IMR-90 (cell line): ENCODE measurements around the gene DKK3. TPM values are rescaled to one million over a fixed set of nuclear protein-coding genes. Genes with fewer than 3 reads are reported as not detected.

ENCODE experiments used
- ATAC-seq: fragments of 200-7000 bp; cut with Tn5 transposase; 2 replicates; pipeline ENCODE4 v1.9.1; 2020; ENCODE audit warnings: low read depth, mild to moderate bottlenecking, moderate library complexity
- BruUV-seq: library from RNA; stranded (reverse); fragments of 400-500 nt; replicated peaks from 2 replicates; lab custom pipeline; 2021; lab: Mats Ljungman, UMichigan
- CTCF ChIA-PET: fragments of 300-600 bp; formaldehyde crosslinking; extraction: SDS; loops from one replicate; lab custom pipeline; 2021; ENCODE audit warnings: antibody characterized with exemption; lab: Yijun Ruan, JAX
- POLR2A ChIA-PET: fragments of 300-600 bp; sonication (Branson Sonifier 250); formaldehyde crosslinking; loops from one replicate; lab custom pipeline; 2022; ENCODE audit warnings: antibody characterized with exemption; ENCODE audit not compliant: unreplicated experiment; lab: Charles Lee
- DNase-seq: peaks from one replicate; pipeline ENCODE4 v3.0.0; 2013
- H2AFZ ChIP-seq: replicated peaks from 2 replicates; pipeline ENCODE3; 2013; ENCODE audit warnings: low read length, mild to moderate bottlenecking; ENCODE audit not compliant: poor library complexity
- H2AK5ac ChIP-seq: 2 replicates; pipeline ENCODE4 v1.6.1; 2013; ENCODE audit warnings: low read depth, low read length, inconsistent platforms
- H2AK9ac ChIP-seq: replicated peaks from 2 replicates; pipeline ENCODE3; 2013; ENCODE audit warnings: mild to moderate bottlenecking, low read depth, low read length, moderate library complexity; ENCODE audit not compliant: poor library complexity
- H2BK120ac ChIP-seq: 2 replicates; pipeline ENCODE4 v1.6.1; 2013; ENCODE audit warnings: low read depth, low read length, inconsistent platforms
- H2BK15ac ChIP-seq: 3 replicates; pipeline ENCODE4 v1.6.1; 2013; ENCODE audit warnings: low read depth, low read length, inconsistent platforms
- H2BK20ac ChIP-seq: 2 replicates; pipeline ENCODE4 v1.6.1; 2013; ENCODE audit warnings: low read depth, mild to moderate bottlenecking, inconsistent platforms, low read length, moderate library complexity
- H2BK5ac ChIP-seq: 2 replicates; pipeline ENCODE4 v1.6.1; 2013; ENCODE audit warnings: mild to moderate bottlenecking, low read depth, low read length, inconsistent platforms; ENCODE audit not compliant: poor library complexity, severe bottlenecking
- H3K14ac ChIP-seq: replicated peaks from 2 replicates; pipeline ENCODE4 v1.6.1; 2013; ENCODE audit warnings: low read depth, low read length, inconsistent platforms
- H3K18ac ChIP-seq: 2 replicates; pipeline ENCODE4 v1.6.1; 2013; ENCODE audit warnings: low read depth, low read length, control low read depth
- H3K23ac ChIP-seq: 2 replicates; pipeline ENCODE4 v1.6.1; 2013; ENCODE audit warnings: low read depth, low read length, inconsistent platforms
- H3K27ac ChIP-seq: 2 replicates; pipeline ENCODE4 v1.5.1; 2013; ENCODE audit warnings: mild to moderate bottlenecking, control low read depth, low read length; ENCODE audit not compliant: insufficient read depth
- H3K27me3 ChIP-seq: 2 replicates; pipeline ENCODE4 v1.6.1; 2013; ENCODE audit warnings: low read length; ENCODE audit not compliant: control insufficient read depth, insufficient read depth
- H3K36me3 ChIP-seq: 2 replicates; pipeline ENCODE4 v1.6.1; 2013; ENCODE audit warnings: low read length, mixed read lengths; ENCODE audit not compliant: control insufficient read depth, insufficient read depth
- H3K4ac ChIP-seq: 2 replicates; pipeline ENCODE4 v1.6.1; 2013; ENCODE audit warnings: low read depth, low read length, inconsistent platforms
- H3K4me1 ChIP-seq: 2 replicates; pipeline ENCODE4 v1.6.1; 2013; ENCODE audit warnings: low read length, mixed read lengths; ENCODE audit not compliant: control insufficient read depth, insufficient read depth
- H3K4me2 ChIP-seq: 2 replicates; pipeline ENCODE4 v1.6.1; 2013; ENCODE audit warnings: low read depth, mild to moderate bottlenecking, control low read depth, low read length, moderate library complexity
- H3K4me3 ChIP-seq: 2 replicates; pipeline ENCODE4 v1.5.1; 2013; ENCODE audit warnings: low read depth, mild to moderate bottlenecking, control low read depth, low read length, moderate library complexity; ENCODE audit not compliant: insufficient read depth
- H3K56ac ChIP-seq: 2 replicates; pipeline ENCODE4 v1.6.1; 2013; ENCODE audit warnings: low read length, inconsistent platforms; ENCODE audit not compliant: insufficient read depth; ENCODE audit errors: extremely low read depth
- H3K79me1 ChIP-seq, 2 experiments: 2 replicates each; pipeline ENCODE4 v1.6.1; 2013; ENCODE audit warnings: low read length in 2 of 2, inconsistent platforms in 1 of 2, low read depth in 1 of 2
- H3K9ac ChIP-seq: 2 replicates; pipeline ENCODE4 v1.6.1; 2013; ENCODE audit warnings: low read depth, low read length, control low read depth
- H3K9me1 ChIP-seq: 2 replicates; pipeline ENCODE4 v1.6.1; 2013; ENCODE audit warnings: low read length, inconsistent platforms; ENCODE audit not compliant: insufficient read depth
- H3K9me3 ChIP-seq: 2 replicates; pipeline ENCODE4 v1.6.1; 2013; ENCODE audit warnings: low read length; ENCODE audit not compliant: control insufficient read depth, insufficient read depth
- H4K20me1 ChIP-seq: 2 replicates; pipeline ENCODE4 v1.6.1; 2013; ENCODE audit warnings: low read length, inconsistent platforms; ENCODE audit not compliant: insufficient read depth
- H4K5ac ChIP-seq: 2 replicates; pipeline ENCODE4 v1.6.1; 2013; ENCODE audit warnings: mild to moderate bottlenecking, low read depth, low read length, control low read depth
- H4K8ac ChIP-seq, 2 experiments: 2 replicates each; pipeline ENCODE4 v1.6.1; 2013; ENCODE audit warnings: low read depth in 2 of 2, low read length in 2 of 2, control low read depth in 1 of 2, inconsistent platforms in 1 of 2
- H4K91ac ChIP-seq: 2 replicates; pipeline ENCODE4 v1.6.1; 2013; ENCODE audit warnings: low read depth, low read length, inconsistent platforms; ENCODE audit not compliant: insufficient read depth
- BHLHE40 ChIP-seq: fragments of 150-350 bp; IDR thresholded peaks from 2 replicates; pipeline ENCODE4 v1.6.1; 2016; ENCODE audit warnings: mild to moderate bottlenecking, low read depth, low read length
- CEBPB ChIP-seq: IDR thresholded peaks from 2 replicates; pipeline ENCODE4 v1.6.1; 2012; ENCODE audit warnings: low read depth, low read length, improper control_type of control experiment
- CHD1 ChIP-seq: IDR thresholded peaks from 2 replicates; pipeline ENCODE4 v1.6.1; 2012; ENCODE audit warnings: low read depth, low read length, improper control_type of control experiment
- CTCF ChIP-seq: conservative IDR thresholded peaks from 2 replicates; pipeline ENCODE4 v1.5.1; 2012; ENCODE audit warnings: mild to moderate bottlenecking, low read depth, low read length, improper control_type of control experiment
- ELK1 ChIP-seq: fragments of 150-350 bp; IDR thresholded peaks from 2 replicates; pipeline ENCODE4 v1.6.1; 2016; ENCODE audit warnings: low read depth, mild to moderate bottlenecking, low read length, moderate library complexity, borderline replicate concordance
- FOS ChIP-seq: fragments of 150-350 bp; IDR thresholded peaks from 2 replicates; pipeline ENCODE4 v1.6.1; 2016; ENCODE audit warnings: low read depth, low read length
- MAFK ChIP-seq: IDR thresholded peaks from 2 replicates; pipeline ENCODE4 v1.6.1; 2012; ENCODE audit warnings: low read depth, low read length, improper control_type of control experiment
- MAZ ChIP-seq: IDR thresholded peaks from 2 replicates; pipeline ENCODE4 v1.6.1; 2012; ENCODE audit warnings: low read depth, mild to moderate bottlenecking, low read length, improper control_type of control experiment, moderate library complexity, borderline replicate concordance
- MXI1 ChIP-seq: IDR thresholded peaks from 2 replicates; pipeline ENCODE4 v1.6.1; 2012; ENCODE audit warnings: low read depth, mild to moderate bottlenecking, low read length, moderate library complexity, borderline replicate concordance
- NFE2L2 ChIP-seq: fragments of 150-350 bp; IDR thresholded peaks from 2 replicates; pipeline ENCODE4 v1.6.1; 2016; ENCODE audit warnings: low read depth, mild to moderate bottlenecking, low read length
- POLR2A ChIP-seq: IDR thresholded peaks from 2 replicates; pipeline ENCODE4 v1.6.1; 2012; ENCODE audit warnings: mild to moderate bottlenecking, low read depth, low read length
- RAD21 ChIP-seq: IDR thresholded peaks from 2 replicates; pipeline ENCODE4 v1.6.1; 2012; ENCODE audit warnings: low read length, improper control_type of control experiment
- RCOR1 ChIP-seq: IDR thresholded peaks from 2 replicates; pipeline ENCODE4 v1.6.1; 2012; ENCODE audit warnings: mild to moderate bottlenecking, low read length, improper control_type of control experiment; ENCODE audit not compliant: insufficient replicate concordance
- RFX5 ChIP-seq: IDR thresholded peaks from 2 replicates; pipeline ENCODE4 v1.8.0; 2012; ENCODE audit warnings: low read depth, mild to moderate bottlenecking, low read length, moderate library complexity
- SMC3 ChIP-seq: fragments of 150-350 bp; IDR thresholded peaks from 2 replicates; pipeline ENCODE4 v1.6.1; 2016; ENCODE audit warnings: low read depth, mild to moderate bottlenecking, antibody characterized with exemption, low read length, moderate library complexity
- USF2 ChIP-seq: fragments of 150-350 bp; IDR thresholded peaks from 2 replicates; pipeline ENCODE4 v1.6.1; 2017; ENCODE audit warnings: mild to moderate bottlenecking, antibody characterized with exemption, low read length, low read depth
- dilution Hi-C: fragments of 300-500 bp; cut with HindIII; formaldehyde crosslinking; loops from one replicate; pipeline ENCODE4 v1.14.3; 2018; ENCODE audit warnings: low sequenced_read_pairs; ENCODE audit not compliant: unreplicated experiment
- in situ Hi-C: fragments of 300-500 bp; cut with MboI; formaldehyde crosslinking; loops from 3 replicates; pipeline ENCODE4 v1.14.3; 2019; ENCODE audit warnings: low sequenced_read_pairs, inconsistent platforms, mixed read lengths
- intact Hi-C: fragments of 100-400 bp; cut with micrococcal nuclease; formaldehyde crosslinking; loops from 2 replicates; pipeline ENCODE4 v1.10.0; 2022
- polyA plus RNA-seq, 3 experiments: library from polyadenylated mRNA; depleted of rRNA; stranded (reverse); fragments of >200 nt; gene quantifications; 2 replicates each; pipeline ENCODE4 v1.2.3, GENCODE V29; 2012; ENCODE audit warnings: low replicate concordance in 1 of 3
- total RNA-seq: library from RNA; depleted of rRNA; stranded (reverse); fragments of >200 nt; gene quantifications from 2 replicates; pipeline ENCODE4 v1.2.3, GENCODE V29; 2012

Gene DKK3
- total and polyA plus RNA-seq, 2 of the 4 experiments (the other 2 are of a cell fraction): 453 to 964 TPM

GRCh38 chr11:12015486-12015885 is 7.1 kb upstream of the DKK3 start:
- no peak overlapping the region for H2AK5ac ChIP-seq
- H3K56ac ChIP-seq: no peak overlapping the region
- no peak overlapping the region for H4K8ac ChIP-seq
- dilution Hi-C loops (no loop called here), intact Hi-C loops (no loop called here), in situ Hi-C loops (no loop called here)
- no peaks in the 10 kb centered on the region for H3K36me3 ChIP-seq
- H3K4me3 ChIP-seq: no peak overlapping the region
- H2AFZ ChIP-seq: no peak overlapping the region
- DNase-seq: no peak
- H4K5ac ChIP-seq: no peak overlapping the region
- ChIA-PET POLR2A (no interaction called here), CTCF (no interaction called here)
- H3K27me3 ChIP-seq: no peaks in the 10 kb centered on the region
- H4K91ac ChIP-seq: no peak overlapping the region
- H3K9ac ChIP-seq: no peak overlapping the region
- H3K79me1 ChIP-seq: no peaks in the 10 kb centered on the region
- no peak overlapping the region for H2BK15ac ChIP-seq
- H3K27ac ChIP-seq: no peak overlapping the region
- TF ChIP-seq MXI1 (no peak), SMC3 (no peak), RCOR1 (no peak), ELK1 (no peak), CEBPB (no peak), FOS (no peak), USF2 (no peak), POLR2A (no peak), NFE2L2 (no peak), CHD1 (no peak), CTCF (no peak), MAFK (no peak), RAD21 (no peak), BHLHE40 (no peak), RFX5 (no peak), MAZ (no peak)
- H3K4me2 ChIP-seq: no peak overlapping the region
- no peak overlapping the region for H3K18ac ChIP-seq
- H3K14ac ChIP-seq: no peak overlapping the region
- ATAC-seq: no peak
- no TSS peak for BruUV-seq
- H3K23ac ChIP-seq: no peak overlapping the region
- H3K9me3 ChIP-seq: no peaks in the 10 kb centered on the region
- H4K20me1 ChIP-seq: no peaks in the 10 kb centered on the region
- peaks cover 15% of the 10 kb centered on the region for H3K9me1 ChIP-seq
- H3K4ac ChIP-seq: no peak overlapping the region
- H3K4me1 ChIP-seq: peaks cover 18% of the 10 kb centered on the region
- no peak overlapping the region for H2BK20ac ChIP-seq
- no peak overlapping the region for H2BK5ac ChIP-seq
- H2BK120ac ChIP-seq: no peak overlapping the region
- no peak overlapping the region for H2AK9ac ChIP-seq
